Stimulated activated CD4-positive, alpha-beta T cell treated with anti-CD3 and anti-CD28 coated beads, TNF-alpha, amount 100 ng/mL, for 1 hour (primary cell): ENCODE measurements around the gene SETBP1.

Experiments
- DNase-seq, 3 donors: peaks; one replicate each; pipeline ENCODE4 v3.0.0-alpha.2; 2020; ENCODE audit warnings: low read depth in 3 of 3, low spot score in 1 of 3

The SETBP1 gene

GRCh38 chr18:45006934-45007333 lies 326.2 kb downstream of the SETBP1 start:
- no peak for DNase-seq

GRCh38 chr18:45007531-45007930 lies 326.8 kb downstream of the SETBP1 start:
- DNase-seq, result no peak

- DNase-seq, result no peak
Measured at GRCh38 chr18:45008694-45009413, 328.2 kb downstream of the SETBP1 start.

GRCh38 chr18:45009756-45010155 lies 329.1 kb downstream of the SETBP1 start:
- no peak for DNase-seq

GRCh38 chr18:45012286-45012685 lies 331.6 kb downstream of the SETBP1 start:
- DNase-seq, result no peak

- no peak for DNase-seq
Measured at GRCh38 chr18:45014047-45014501, 333.4 kb downstream of the SETBP1 start.

GRCh38 chr18:45015788-45016128 lies 335.1 kb downstream of the SETBP1 start:
- DNase-seq, result no peak

- no peak for DNase-seq
Measured at GRCh38 chr18:45019469-45019868, 338.8 kb downstream of the SETBP1 start.

- DNase-seq, result no peak
Measured at GRCh38 chr18:45023519-45023918, 342.8 kb downstream of the SETBP1 start.

- DNase-seq, result no peak
Measured at GRCh38 chr18:45024357-45025088, 343.8 kb downstream of the SETBP1 start.

- DNase-seq, result no peak
Measured at GRCh38 chr18:45025089-45025450, 344.4 kb downstream of the SETBP1 start.

- no peak for DNase-seq
Measured at GRCh38 chr18:45026162-45026561, 345.5 kb downstream of the SETBP1 start.

- no peak for DNase-seq
Measured at GRCh38 chr18:45034179-45034578, 353.5 kb downstream of the SETBP1 start.

- no peak for DNase-seq
Measured at GRCh38 chr18:45037618-45038017, 356.9 kb downstream of the SETBP1 start.

GRCh38 chr18:45039376-45039775 lies 358.7 kb downstream of the SETBP1 start:
- no peak for DNase-seq

GRCh38 chr18:45040879-45041278 lies 360.2 kb downstream of the SETBP1 start:
- DNase-seq, result no peak

GRCh38 chr18:45044787-45045186 lies 364.1 kb downstream of the SETBP1 start:
- DNase-seq, result no peak

- DNase-seq, result no peak
Measured at GRCh38 chr18:45046228-45046627, 365.5 kb downstream of the SETBP1 start.

GRCh38 chr18:45046961-45047360 lies 366.3 kb downstream of the SETBP1 start:
- DNase-seq, result no peak

- no peak for DNase-seq
Measured at GRCh38 chr18:45049578-45050319, 369.1 kb downstream of the SETBP1 start.

GRCh38 chr18:45050712-45051601 lies 370.3 kb downstream of the SETBP1 start:
- no peak for DNase-seq
